Measurements from ENCODE around the gene BCL7B.

The BCL7B gene

GRCh38 chr7:73487486-73487885 lies 70.0 kb downstream of the BCL7B start:
- DNase-seq = no peak
